Fibroblast of lung (primary cell): ENCODE results near the gene RITA1. TPM values are rescaled to one million over a fixed set of nuclear protein-coding genes. Genes with fewer than 3 reads are reported as not detected.

Experiments
- DNase-seq, 2 donors: peaks; one replicate each; pipeline versions ENCODE4 v3.0.0 to v3.0.0-alpha.2; 2010; ENCODE audit warnings: low read depth in 2 of 2
- H2AFZ ChIP-seq: 2 replicates; pipeline ENCODE4 v1.5.1; 2012; ENCODE audit warnings: low read length, control low read depth, inconsistent platforms
- H3K27ac ChIP-seq: 2 replicates; pipeline ENCODE4 v1.5.1; 2011; ENCODE audit warnings: low read length, control low read depth; ENCODE audit not compliant: insufficient read depth
- H3K27me3 ChIP-seq: 2 replicates; pipeline ENCODE4 v1.5.1; 2011; ENCODE audit warnings: mild to moderate bottlenecking, low read length; ENCODE audit not compliant: control insufficient read depth, insufficient read depth
- H3K36me3 ChIP-seq: 2 replicates; pipeline ENCODE4 v1.5.1; 2011; ENCODE audit warnings: low read length; ENCODE audit not compliant: control insufficient read depth, insufficient read depth
- H3K4me1 ChIP-seq: 2 replicates; pipeline ENCODE4 v1.5.1; 2011; ENCODE audit warnings: low read length; ENCODE audit not compliant: control insufficient read depth, insufficient read depth; ENCODE audit errors: extremely low read depth
- H3K4me2 ChIP-seq: 2 replicates; pipeline ENCODE4 v1.5.1; 2011; ENCODE audit warnings: low read length, control low read depth; ENCODE audit not compliant: insufficient read depth; ENCODE audit errors: extremely low read depth
- H3K4me3 ChIP-seq, 4 experiments: fragments of 200-600 bp in 1 of 4; sonication (generic) in 1 of 4; replicated peaks in 1 of 4; 2 replicates each; pipeline ENCODE4 v1.5.1; 2011 to 2016; ENCODE audit warnings: low read length in 4 of 4, low read depth in 3 of 4, mild to moderate bottlenecking in 3 of 4, control low read depth in 2 of 4, inconsistent platforms in 1 of 4, mixed read lengths in 1 of 4; ENCODE audit not compliant: insufficient read depth in 1 of 4; ENCODE audit errors: control extremely low read depth in 1 of 4
- H3K79me2 ChIP-seq: 2 replicates; pipeline ENCODE4 v1.5.1; 2012; ENCODE audit warnings: mild to moderate bottlenecking, low read length, inconsistent platforms; ENCODE audit not compliant: control insufficient read depth, insufficient read depth
- H3K9ac ChIP-seq: 2 replicates; pipeline ENCODE4 v1.5.1; 2011; ENCODE audit warnings: mild to moderate bottlenecking, low read length, control low read depth; ENCODE audit not compliant: insufficient read depth
- H3K9me3 ChIP-seq: 2 replicates; pipeline ENCODE4 v1.5.1; 2012; ENCODE audit warnings: low read depth, low read length; ENCODE audit not compliant: control insufficient read depth, insufficient read depth
- H4K20me1 ChIP-seq: 2 replicates; pipeline ENCODE4 v1.5.1; 2011; ENCODE audit warnings: low read length; ENCODE audit not compliant: control insufficient read depth, insufficient read depth; ENCODE audit errors: extremely low read depth
- CTCF ChIP-seq, 2 donors: IDR thresholded peaks in 1 of 2; conservative IDR thresholded peaks in 1 of 2; 1 replicate in 1 of 2; 2 replicates in 1 of 2; pipeline ENCODE4 v1.5.1; 2011 to 2012; ENCODE audit warnings: low read length in 2 of 2, control low read depth in 1 of 2, inconsistent platforms in 1 of 2, low read depth in 1 of 2, mild to moderate bottlenecking in 1 of 2
- EZH2 ChIP-seq: IDR thresholded peaks from 2 replicates; pipeline ENCODE4 v1.5.1; 2012; ENCODE audit warnings: low read length, control low read depth, mild to moderate bottlenecking; ENCODE audit errors: missing control alignments
- polyA plus RNA-seq, 2 donors: library from polyadenylated mRNA; depleted of rRNA in 1 of 2; stranded (reverse) in 1 of 2; unstranded in 1 of 2; fragments of >200 nt; gene quantifications; 2 replicates each; pipeline ENCODE4 v1.2.1, GENCODE V29; 2011 to 2012; ENCODE audit warnings: missing spikeins in 1 of 2
- total RNA-seq: library from RNA; depleted of rRNA; stranded (reverse); fragments of >200 nt; gene quantifications from 2 replicates; pipeline ENCODE4 v1.2.1, GENCODE V29; 2014

Gene RITA1
- total and polyA plus RNA-seq, 2 donors (not counting 1 experiment from before 2014, with no cell fraction given), result 8.7 to 11.6 TPM

GRCh38 chr12:113157218-113157859, 28.2 kb upstream of the RITA1 start:
- H4K20me1 ChIP-seq, result no peaks in the 10 kb centered on the region

GRCh38 chr12:113158439-113159203, 26.9 kb upstream of the RITA1 start:
- Histone ChIP-seq H3K27me3 (peaks cover 12% of the 10 kb centered on the region), H3K79me2 (no peaks in the 10 kb centered on the region), H3K27ac (no peak overlapping the region), H4K20me1 (no peaks in the 10 kb centered on the region), H2AFZ (no peak overlapping the region), H3K4me3 (no peak overlapping the region), H3K36me3 (peaks cover 18% of the 10 kb centered on the region), H3K9ac (no peak overlapping the region), H3K9me3 (no peaks in the 10 kb centered on the region), H3K4me1 (peaks cover 3% of the 10 kb centered on the region), H3K4me2 (no peak overlapping the region)
- TF ChIP-seq CTCF (conservative IDR thresholded peaks at IDR 0.05 in 1 of 2, IDR thresholded peaks at IDR 0.05 in 1 of 2; ENCODE audit: low read depth in 1 of 2, low read length in 2 of 2) (no peak), EZH2 (no peak)
- DNase-seq, result no peak

More at GRCh38 chr12:113157218-113157859, 28.2 kb upstream of the RITA1 start:
- no peak overlapping the region for H2AFZ ChIP-seq
- H3K9ac ChIP-seq, result no peak overlapping the region
- no peak overlapping the region for H3K27ac ChIP-seq
- no peaks in the 10 kb centered on the region for H3K9me3 ChIP-seq
- H3K27me3 ChIP-seq, result peaks cover 17% of the 10 kb centered on the region
- no peaks in the 10 kb centered on the region for H3K79me2 ChIP-seq
- no peak for DNase-seq
- peaks cover 10% of the 10 kb centered on the region for H3K36me3 ChIP-seq
- no peak for TF ChIP-seq CTCF (conservative IDR thresholded peaks at IDR 0.05 in 1 of 2, IDR thresholded peaks at IDR 0.05 in 1 of 2; ENCODE audit: low read depth in 1 of 2, low read length in 2 of 2)
- no peak for TF ChIP-seq EZH2
- H3K4me2 ChIP-seq, result no peak overlapping the region
- H3K4me1 ChIP-seq, result peaks cover 3% of the 10 kb centered on the region
- no peak overlapping the region for H3K4me3 ChIP-seq

DNA sequence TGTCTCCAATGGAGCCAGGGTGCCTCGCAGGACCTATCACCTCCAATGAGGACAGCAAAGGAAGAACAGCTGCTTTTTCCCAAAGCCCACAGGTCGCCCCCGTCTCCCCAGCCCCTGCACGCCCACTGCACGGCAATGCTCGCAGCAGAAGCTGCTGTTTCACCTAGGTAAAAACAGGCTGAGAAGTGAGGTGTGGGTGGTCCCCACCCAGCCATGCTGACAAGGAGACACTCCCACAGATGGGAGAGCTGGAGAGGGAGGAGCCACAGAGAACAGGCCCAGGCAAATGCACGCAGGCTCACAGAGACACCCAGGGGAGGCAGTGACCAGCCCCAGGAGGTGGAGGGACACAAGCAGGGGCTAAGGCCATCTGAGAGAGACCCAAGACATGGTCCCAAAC, 25.6 kb upstream of the RITA1 start:
- no peaks in the 10 kb centered on the region for H4K20me1 ChIP-seq
- H3K27ac ChIP-seq, result no peak overlapping the region
- DNase-seq, result no peak
- H3K4me2 ChIP-seq, result no peak overlapping the region
- peaks cover 18% of the 10 kb centered on the region for H3K36me3 ChIP-seq
- peaks cover 5% of the 10 kb centered on the region for H3K27me3 ChIP-seq
- H3K4me1 ChIP-seq, result peaks cover 3% of the 10 kb centered on the region
- no peaks in the 10 kb centered on the region for H3K9me3 ChIP-seq
- no peaks in the 10 kb centered on the region for H3K79me2 ChIP-seq
- TF ChIP-seq CTCF (conservative IDR thresholded peaks at IDR 0.05 in 1 of 2, IDR thresholded peaks at IDR 0.05 in 1 of 2; ENCODE audit: low read depth in 1 of 2, low read length in 2 of 2) (no peak), EZH2 (no peak)
- no peak overlapping the region for H3K4me3 ChIP-seq
- no peak overlapping the region for H2AFZ ChIP-seq
- H3K9ac ChIP-seq, result no peak overlapping the region
